Measurements from ENCODE around the gene NR6A1.

DNA sequence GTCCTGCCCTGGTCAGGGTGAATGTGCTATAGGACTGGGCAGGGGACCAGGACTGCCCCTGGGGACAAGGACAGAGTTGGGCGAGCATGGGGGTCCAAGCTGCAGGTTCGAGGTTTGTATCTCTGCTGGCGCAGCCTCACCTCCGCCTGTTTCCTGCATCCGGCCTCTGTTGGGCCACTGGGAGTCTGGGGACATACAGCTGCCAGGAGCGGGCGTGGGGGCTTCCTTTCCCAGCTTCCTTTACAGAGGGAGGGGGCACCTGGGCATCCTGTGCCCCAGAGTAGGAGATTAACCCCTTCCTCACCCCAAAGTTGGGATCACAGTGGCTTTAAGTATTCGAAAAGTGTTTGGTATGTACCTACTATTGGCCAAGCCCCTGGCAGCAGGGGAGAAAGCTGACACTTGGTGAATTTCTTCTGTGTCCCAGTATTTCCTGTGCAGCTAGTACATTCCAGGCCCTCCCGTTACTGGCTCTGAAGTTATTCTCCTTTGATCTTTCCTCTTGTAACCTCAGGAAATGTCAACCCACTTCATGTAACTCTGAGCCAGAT, 24.8 kb upstream of the NR6A1 start:
- TF ChIP-seq, protein P1, sequence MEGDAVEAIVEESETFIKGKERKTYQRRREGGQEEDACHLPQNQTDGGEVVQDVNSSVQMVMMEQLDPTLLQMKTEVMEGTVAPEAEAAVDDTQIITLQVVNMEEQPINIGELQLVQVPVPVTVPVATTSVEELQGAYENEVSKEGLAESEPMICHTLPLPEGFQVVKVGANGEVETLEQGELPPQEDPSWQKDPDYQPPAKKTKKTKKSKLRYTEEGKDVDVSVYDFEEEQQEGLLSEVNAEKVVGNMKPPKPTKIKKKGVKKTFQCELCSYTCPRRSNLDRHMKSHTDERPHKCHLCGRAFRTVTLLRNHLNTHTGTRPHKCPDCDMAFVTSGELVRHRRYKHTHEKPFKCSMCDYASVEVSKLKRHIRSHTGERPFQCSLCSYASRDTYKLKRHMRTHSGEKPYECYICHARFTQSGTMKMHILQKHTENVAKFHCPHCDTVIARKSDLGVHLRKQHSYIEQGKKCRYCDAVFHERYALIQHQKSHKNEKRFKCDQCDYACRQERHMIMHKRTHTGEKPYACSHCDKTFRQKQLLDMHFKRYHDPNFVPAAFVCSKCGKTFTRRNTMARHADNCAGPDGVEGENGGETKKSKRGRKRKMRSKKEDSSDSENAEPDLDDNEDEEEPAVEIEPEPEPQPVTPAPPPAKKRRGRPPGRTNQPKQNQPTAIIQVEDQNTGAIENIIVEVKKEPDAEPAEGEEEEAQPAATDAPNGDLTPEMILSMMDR (conservative IDR thresholded peaks at IDR 0.05 in 1 of 2, IDR thresholded peaks at IDR 0.05 in 1 of 2; ENCODE audit: extremely low read depth in 1 of 2, insufficient read depth in 1 of 2, low read depth in 1 of 2, low read length in 2 of 2) = no peak
- no peak for TF ChIP-seq EZH2 (IDR thresholded peaks at IDR 0.05; ENCODE audit: borderline replicate concordance, low read length)

Measured in mammary epithelial cell (primary cell).